ENCODE results near the gene BTRC. TPM values are rescaled to one million over a fixed set of nuclear protein-coding genes. Genes with fewer than 3 reads are reported as not detected.
"Not testable (repeated sequence)": the region's sequence is repeated elsewhere in the genome, so short reads cannot be mapped to it uniquely, and the experiment has no call there.

The BTRC gene
- total RNA-seq, 2 donors from 2014 or later, result 16.0 to 25.4 TPM

- intact Hi-C loops (cut with DNase I), result no loop called here
- H3K9me3 ChIP-seq, result no peaks in the 10 kb centered on the region
- DNase-seq (ENCODE audit: low spot score), result no peak
- H3K36me3 ChIP-seq, result no peaks in the 10 kb centered on the region
- H3K27me3 ChIP-seq (replicated peaks; ENCODE audit: insufficient read depth), result no peaks in the 10 kb centered on the region
- no peaks in the 10 kb centered on the region for H3K4me1 ChIP-seq (replicated peaks)
- no peak overlapping the region for H3K4me3 ChIP-seq
- TF ChIP-seq POLR2AphosphoS5 (IDR thresholded peaks at IDR 0.05), result no peak
- WGBS, result 96% methylated on average over 3 of the region's 3 CpGs
- no peak overlapping the region for H3K27ac ChIP-seq
Measured at GRCh38 chr10:101415884-101416283, 61.9 kb downstream of the BTRC start.

- H3K9me3 ChIP-seq; DNase-seq (ENCODE audit: low spot score); intact Hi-C loops (cut with DNase I); H3K36me3 ChIP-seq; H3K27ac ChIP-seq; H3K4me3 ChIP-seq; H3K4me1 ChIP-seq (replicated peaks); H3K27me3 ChIP-seq (replicated peaks; ENCODE audit: insufficient read depth): not testable (repeated sequence)
- 94% methylated on average over 1 of the region's 1 CpG for WGBS
Measured at GRCh38 chr10:101421967-101422366, 68.0 kb downstream of the BTRC start.

GRCh38 chr10:101425535-101425934 lies 71.6 kb downstream of the BTRC start:
- no peaks in the 10 kb centered on the region for H3K4me1 ChIP-seq (replicated peaks)
- intact Hi-C loops (cut with DNase I), result no loop called here
- no peak for TF ChIP-seq POLR2A (IDR thresholded peaks at IDR 0.05)
- TF ChIP-seq CTCF (IDR thresholded peaks at IDR 0.05), result no peak
- TF ChIP-seq POLR2AphosphoS5 (IDR thresholded peaks at IDR 0.05), result no peak
- H3K27me3 ChIP-seq (replicated peaks; ENCODE audit: insufficient read depth), result no peaks in the 10 kb centered on the region
- WGBS, result 70% methylated on average over 4 of the region's 4 CpGs
- no peaks in the 10 kb centered on the region for H3K36me3 ChIP-seq
- H3K4me3 ChIP-seq, result no peak overlapping the region
- DNase-seq (ENCODE audit: low spot score), result no peak
- no peaks in the 10 kb centered on the region for H3K9me3 ChIP-seq
- no peak overlapping the region for H3K27ac ChIP-seq

- intact Hi-C loops (cut with DNase I), result no loop called here
Measured at GRCh38 chr10:101428036-101428435, 74.1 kb downstream of the BTRC start.

GRCh38 chr10:101429423-101429822 lies 75.5 kb downstream of the BTRC start:
- TF ChIP-seq CTCF (IDR thresholded peaks at IDR 0.05), result no peak
- TF ChIP-seq POLR2A (IDR thresholded peaks at IDR 0.05), result no peak
- TF ChIP-seq POLR2AphosphoS5 (IDR thresholded peaks at IDR 0.05), result no peak
- H3K27me3 ChIP-seq (replicated peaks; ENCODE audit: insufficient read depth), result no peaks in the 10 kb centered on the region
- no peak overlapping the region for H3K4me3 ChIP-seq
- no peak for DNase-seq (ENCODE audit: low spot score)
- intact Hi-C loops (cut with DNase I), result no loop called here
- no peaks in the 10 kb centered on the region for H3K4me1 ChIP-seq (replicated peaks)
- WGBS, result 93% methylated on average over 3 of the region's 3 CpGs
- no peaks in the 10 kb centered on the region for H3K9me3 ChIP-seq
- no peak overlapping the region for H3K27ac ChIP-seq
- no peaks in the 10 kb centered on the region for H3K36me3 ChIP-seq

More at GRCh38 chr10:101428036-101428435, 74.1 kb downstream of the BTRC start:
- no peak for DNase-seq (ENCODE audit: low spot score)
- 94% methylated on average over 3 of the region's 3 CpGs for WGBS
- H3K27ac ChIP-seq, result no peak overlapping the region
- no peak overlapping the region for H3K4me3 ChIP-seq
- H3K36me3 ChIP-seq, result no peaks in the 10 kb centered on the region
- H3K9me3 ChIP-seq, result no peaks in the 10 kb centered on the region
- TF ChIP-seq POLR2AphosphoS5 (IDR thresholded peaks at IDR 0.05), result no peak
- no peak for TF ChIP-seq CTCF (IDR thresholded peaks at IDR 0.05)
- no peak for TF ChIP-seq POLR2A (IDR thresholded peaks at IDR 0.05)
- H3K27me3 ChIP-seq (replicated peaks; ENCODE audit: insufficient read depth), result no peaks in the 10 kb centered on the region
- no peaks in the 10 kb centered on the region for H3K4me1 ChIP-seq (replicated peaks)

- Histone ChIP-seq H3K36me3 (no peaks in the 10 kb centered on the region), H3K9me3 (no peaks in the 10 kb centered on the region), H3K27ac (no peak overlapping the region), H3K4me3 (no peak overlapping the region), H3K4me1 (replicated peaks) (peaks cover 2% of the 10 kb centered on the region), H3K27me3 (replicated peaks; ENCODE audit: insufficient read depth) (no peaks in the 10 kb centered on the region)
- 97% methylated on average over 6 of the region's 6 CpGs for WGBS
- DNase-seq (ENCODE audit: low spot score), result no peak
- TF ChIP-seq POLR2AphosphoS5 (IDR thresholded peaks at IDR 0.05) (no peak), CTCF (IDR thresholded peaks at IDR 0.05) (no peak), POLR2A (IDR thresholded peaks at IDR 0.05) (no peak)
- intact Hi-C loops (cut with DNase I), result no loop called here
Measured at GRCh38 chr10:101436302-101436701, 82.3 kb downstream of the BTRC start.

Measured in prostate gland (tissue), 2 donors.